ENCODE data around the gene C1orf167. TPM values are rescaled to one million over a fixed set of nuclear protein-coding genes. Genes with fewer than 3 reads are reported as not detected.

C1orf167 gene
- total and polyA plus RNA-seq, 2 of the 13 experiments (the other 11 are each of a cell fraction or from before 2014, with no cell fraction given) = not detected

DNA sequence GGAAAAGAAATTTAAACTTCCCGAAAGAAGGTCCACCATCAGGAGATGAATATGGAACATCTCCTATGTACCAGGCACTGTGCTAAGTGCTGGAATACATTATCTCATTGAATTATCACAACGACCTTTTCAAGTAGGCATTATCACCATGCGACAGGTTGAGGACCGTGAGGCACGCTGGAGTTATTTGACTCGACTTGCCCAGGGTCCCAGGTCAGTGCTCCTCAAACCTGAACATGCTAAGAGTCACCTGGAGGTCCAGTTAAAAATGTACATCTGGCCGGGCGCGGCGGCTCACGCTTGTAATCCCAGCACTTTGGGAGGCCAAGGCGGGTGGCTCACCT, 42.0 kb upstream of the C1orf167 start:
- intact Hi-C loops (cut with micrococcal nuclease; ENCODE audit: unreplicated experiment) (no loop called here), in situ Hi-C loops (cut with HindIII; ENCODE audit: extremely low pct_ligation_motif_present, low pct_unique_long_range_greater_than_20kb) (no loop called here)
- ChIA-PET POLR2A (interaction anchor here (1.5 to 2.1 kb wide), 5 partner anchors 12 to 67 kb away, joined by 4 to 9 read pairs (median 7); partner anchors contain the start of genes AGTRAP and FBXO6), CTCF (ENCODE audit: low intra/inter-chr PET ratio, low total read pairs) (interaction anchor here (0.7 to 1.8 kb wide), 4 partner anchors 56 to 241 kb away, joined by 3 to 15 read pairs (median 6); partner anchors contain the start of genes DISP3 and FBXO6)
- 0 out of 4 replicates have a peak, but pooled peaks of 1 of the 2 experiments have one; percentile 0 for TF ChIP-seq HMGXB4 (CRISPR knock-in tag; IDR thresholded peaks at IDR 0.05; ENCODE audit: borderline replicate concordance in 1 of 2, low read depth in 1 of 2)
- 0 out of 2 replicates have a peak, but pooled peaks have one; percentile 4 for TF ChIP-seq ZSCAN29 (CRISPR knock-in tag; conservative IDR thresholded peaks at IDR 0.05)
- no peak for TF ChIP-seq ZNF34 (CRISPR knock-in tag; IDR thresholded peaks at IDR 0.05; ENCODE audit: borderline replicate concordance)
- no peak for TF ChIP-seq KDM1A (CRISPR knock-in tag; IDR thresholded peaks at IDR 0.05)
- TF ChIP-seq CCAR2 (optimal IDR thresholded peaks at IDR 0.05; ENCODE audit: low read depth, low read length) = no peak
- no peak for TF ChIP-seq RXRB (CRISPR knock-in tag; IDR thresholded peaks at IDR 0.05; ENCODE audit: borderline replicate concordance)
- no peak for TF ChIP-seq PRMT3 (CRISPR knock-in tag; IDR thresholded peaks at IDR 0.05; ENCODE audit: borderline replicate concordance, low read depth)
- TF ChIP-seq ZNF704 (CRISPR knock-in tag; IDR thresholded peaks at IDR 0.05; ENCODE audit: borderline replicate concordance) = no peak
- no peak for TF ChIP-seq PITX1 (CRISPR knock-in tag; IDR thresholded peaks at IDR 0.05)
- TF ChIP-seq, protein P1, sequence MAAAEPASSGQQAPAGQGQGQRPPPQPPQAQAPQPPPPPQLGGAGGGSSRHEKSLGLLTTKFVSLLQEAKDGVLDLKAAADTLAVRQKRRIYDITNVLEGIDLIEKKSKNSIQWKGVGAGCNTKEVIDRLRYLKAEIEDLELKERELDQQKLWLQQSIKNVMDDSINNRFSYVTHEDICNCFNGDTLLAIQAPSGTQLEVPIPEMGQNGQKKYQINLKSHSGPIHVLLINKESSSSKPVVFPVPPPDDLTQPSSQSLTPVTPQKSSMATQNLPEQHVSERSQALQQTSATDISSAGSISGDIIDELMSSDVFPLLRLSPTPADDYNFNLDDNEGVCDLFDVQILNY (CRISPR knock-in tag; conservative IDR thresholded peaks at IDR 0.05) = no peak
- TF ChIP-seq, protein P2, sequence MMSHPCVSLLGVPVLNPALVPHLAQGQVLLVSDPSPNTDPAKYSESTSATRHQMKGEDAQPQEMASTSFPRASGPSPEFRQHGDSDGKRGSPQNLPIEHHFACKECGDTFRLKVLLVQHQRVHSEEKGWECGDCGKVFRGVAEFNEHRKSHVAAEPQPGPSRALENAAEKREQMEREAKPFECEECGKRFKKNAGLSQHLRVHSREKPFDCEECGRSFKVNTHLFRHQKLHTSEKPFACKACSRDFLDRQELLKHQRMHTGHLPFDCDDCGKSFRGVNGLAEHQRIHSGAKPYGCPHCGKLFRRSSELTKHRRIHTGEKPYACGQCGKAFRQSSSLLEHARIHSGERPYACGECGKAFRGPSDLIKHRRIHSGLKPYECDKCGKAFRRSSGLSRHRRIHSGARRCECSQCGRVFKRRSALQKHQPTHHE (CRISPR knock-in tag; IDR thresholded peaks at IDR 0.05; ENCODE audit: borderline replicate concordance) = no peak
- TF ChIP-seq, protein P3, sequence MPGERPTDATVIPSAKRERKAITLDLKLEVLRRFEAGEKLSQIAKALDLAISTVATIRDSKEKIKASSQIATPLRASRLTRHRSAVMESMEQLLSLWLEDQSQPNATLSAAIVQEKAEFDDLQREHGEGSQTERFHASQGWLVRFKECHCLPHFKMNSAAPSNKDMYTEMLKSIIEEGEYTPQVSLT (CRISPR knock-in tag; IDR thresholded peaks at IDR 0.05; ENCODE audit: borderline replicate concordance, low read depth) = no peak
- no peak for TF ChIP-seq ZKSCAN5 (CRISPR knock-in tag; IDR thresholded peaks at IDR 0.05)
- TF ChIP-seq ZNF446 (CRISPR knock-in tag; IDR thresholded peaks at IDR 0.05) = no peak
- TF ChIP-seq ZKSCAN8 (CRISPR knock-in tag; IDR thresholded peaks at IDR 0.05; ENCODE audit: borderline replicate concordance) = no peak
- no peak for FAIRE-seq
- BruUV-seq (replicated peaks) = no TSS peak
- Histone ChIP-seq H2AFZ (ENCODE audit: low read length) (no peak overlapping the region), H3K27ac (ENCODE audit: extremely low read length, insufficient read depth, low read length) (no peak overlapping the region), H3K27me3 (ENCODE audit: control insufficient read depth in 1 of 2, insufficient read depth in 2 of 2, low read length in 2 of 2) (peaks cover 8 to 40% of the 10 kb centered on the region in 2 experiments; a peak in 4 of 5 replicates), H3K4me2 (ENCODE audit: low read depth, low read length) (peak overlapping the region; percentile 95), H3K9me3 (ENCODE audit: low read length) (no peaks in the 10 kb centered on the region), H3K4me3 (replicated peaks in 1 of 3; ENCODE audit: insufficient read depth in 1 of 3, low read depth in 2 of 3, low read length in 3 of 3) (peak overlapping the region in 1 of 3 experiments; percentile 72; a peak in 1 of 6 replicates), H3K4me1 (ENCODE audit: insufficient read depth, low read length) (peaks cover 11% of the 10 kb centered on the region), H4K20me1 (ENCODE audit: insufficient read depth, low read length) (no peaks in the 10 kb centered on the region), H3K9ac (ENCODE audit: insufficient read depth, low read depth, low read length) (no peak overlapping the region), H3K79me2 (ENCODE audit: insufficient read depth, low read length) (no peaks in the 10 kb centered on the region), H3K36me3 (replicated peaks in 1 of 2; ENCODE audit: control insufficient read depth in 1 of 2, insufficient read depth in 2 of 2, low read length in 2 of 2) (no peaks in the 10 kb centered on the region)
- ATAC-seq = no peak
- no peak for DNase-seq (ENCODE audit: low spot score)
- WGBS (ENCODE audit: low lambda C conversion rate) = 35% methylated on average over 7 of the region's 12 CpGs

Data from HepG2 (cell line).